Breast epithelium (tissue), 4 donors: ENCODE data around the gene UFD1. TPM values are rescaled to one million over a fixed set of nuclear protein-coding genes. Genes with fewer than 3 reads are reported as not detected.

Experiments used
- DNase-seq, 2 donors: peaks; one replicate each; pipeline ENCODE4 v3.0.0-alpha.2; 2019; ENCODE audit warnings: low spot score in 2 of 2
- H3K27ac ChIP-seq, 2 donors: fragments of 200-600 bp; sonication (generic) in 1 of 2; one replicate each; pipeline ENCODE4 v1.5.1; 2016 to 2019; ENCODE audit warnings: mild to moderate bottlenecking in 1 of 2
- H3K27me3 ChIP-seq, 2 donors: fragments of 200-600 bp; sonication (generic) in 1 of 2; one replicate each; pipeline versions ENCODE4 v1.5.1 to v1.6.0; 2017 to 2019; ENCODE audit warnings: control low read depth in 1 of 2, mild to moderate bottlenecking in 1 of 2
- H3K36me3 ChIP-seq: fragments of 200-600 bp; one replicate; pipeline ENCODE4 v1.5.1; 2019
- H3K4me1 ChIP-seq, 2 donors: fragments of 200-600 bp; sonication (generic); one replicate each; pipeline ENCODE4 v1.5.1; 2016 to 2019; ENCODE audit warnings: control low read depth in 1 of 2
- H3K4me3 ChIP-seq, 3 donors: fragments of 200-600 bp; sonication (generic); 1 replicate in 2 of 3; 2 replicates in 1 of 3; pipeline ENCODE4 v1.5.1; 2016 to 2019; ENCODE audit warnings: mild to moderate bottlenecking in 3 of 3, moderate library complexity in 2 of 3
- H3K9me3 ChIP-seq, 2 donors: fragments of 200-600 bp; sonication (generic) in 1 of 2; one replicate each; pipeline ENCODE4 v1.5.1; 2016 to 2019; ENCODE audit warnings: control low read depth in 1 of 2
- POLR2A ChIP-seq: fragments of 450-650 bp; IDR thresholded peaks from one replicate; pipeline ENCODE4 v1.6.1; 2016; ENCODE audit warnings: antibody characterized with exemption, mild to moderate bottlenecking, moderate library complexity
- POLR2AphosphoS5 ChIP-seq, 3 donors: sonication (generic); formaldehyde crosslinking; IDR thresholded peaks; one replicate each; pipeline ENCODE4 v1.6.1; 2017; ENCODE audit warnings: antibody characterized with exemption in 3 of 3
- intact Hi-C: fragments of 100-400 bp; cut with DNase I; formaldehyde crosslinking; loops from one replicate; pipeline ENCODE4 v1.15.1; 2023; ENCODE audit warnings: low total_unique reads
- total RNA-seq, 3 donors: library from RNA; depleted of rRNA; stranded (reverse); fragments of >200 nt; gene quantifications; one replicate each; pipeline ENCODE4 v1.1.0, GENCODE V29; 2016
- TF ChIP-seq, protein P1 (sequence below), 3 donors: fragments of 450-650 bp; IDR thresholded peaks; one replicate each; pipeline ENCODE4 v1.5.1; 2016 to 2017; ENCODE audit warnings: antibody characterized with exemption in 3 of 3, mild to moderate bottlenecking in 3 of 3, moderate library complexity in 3 of 3

UFD1 gene
- total RNA-seq, 3 donors from 2014 or later = 30.8 to 51.0 (median 31.8) TPM

DNA sequence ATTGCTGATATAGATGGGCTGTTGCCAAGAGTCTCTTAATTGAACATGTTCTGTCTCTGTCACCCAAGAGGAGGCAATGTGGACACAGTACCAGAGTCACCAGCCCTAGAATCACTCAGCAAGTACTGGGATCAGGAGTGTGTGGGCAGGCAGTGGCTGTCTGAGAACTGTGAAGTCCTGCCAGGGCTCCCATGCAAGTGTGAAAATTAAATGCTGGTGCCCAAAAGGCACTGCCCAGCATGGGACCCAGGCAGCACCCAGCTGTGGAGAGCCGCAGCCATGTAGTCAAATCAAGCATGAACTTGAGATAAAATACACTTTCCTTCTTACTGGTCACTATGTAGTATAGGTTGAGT lies 67.3 kb downstream of the UFD1 start:
- Histone ChIP-seq H3K9me3 (no peaks in the 10 kb centered on the region), H3K4me1 (no peaks in the 10 kb centered on the region), H3K4me3 (no peak overlapping the region), H3K36me3 (no peaks in the 10 kb centered on the region), H3K27ac (no peak overlapping the region), H3K27me3 (no peaks in the 10 kb centered on the region)
- intact Hi-C loops = loop anchor here (2.0 kb wide), 1 partner anchor 33 kb away; no protein-coding TSS in a partner anchor
- TF ChIP-seq POLR2AphosphoS5 (IDR thresholded peaks at IDR 0.05) (no peak), POLR2A (no peak)
- TF ChIP-seq, protein P1, sequence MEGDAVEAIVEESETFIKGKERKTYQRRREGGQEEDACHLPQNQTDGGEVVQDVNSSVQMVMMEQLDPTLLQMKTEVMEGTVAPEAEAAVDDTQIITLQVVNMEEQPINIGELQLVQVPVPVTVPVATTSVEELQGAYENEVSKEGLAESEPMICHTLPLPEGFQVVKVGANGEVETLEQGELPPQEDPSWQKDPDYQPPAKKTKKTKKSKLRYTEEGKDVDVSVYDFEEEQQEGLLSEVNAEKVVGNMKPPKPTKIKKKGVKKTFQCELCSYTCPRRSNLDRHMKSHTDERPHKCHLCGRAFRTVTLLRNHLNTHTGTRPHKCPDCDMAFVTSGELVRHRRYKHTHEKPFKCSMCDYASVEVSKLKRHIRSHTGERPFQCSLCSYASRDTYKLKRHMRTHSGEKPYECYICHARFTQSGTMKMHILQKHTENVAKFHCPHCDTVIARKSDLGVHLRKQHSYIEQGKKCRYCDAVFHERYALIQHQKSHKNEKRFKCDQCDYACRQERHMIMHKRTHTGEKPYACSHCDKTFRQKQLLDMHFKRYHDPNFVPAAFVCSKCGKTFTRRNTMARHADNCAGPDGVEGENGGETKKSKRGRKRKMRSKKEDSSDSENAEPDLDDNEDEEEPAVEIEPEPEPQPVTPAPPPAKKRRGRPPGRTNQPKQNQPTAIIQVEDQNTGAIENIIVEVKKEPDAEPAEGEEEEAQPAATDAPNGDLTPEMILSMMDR (IDR thresholded peaks at IDR 0.05) = no peak
- DNase-seq = no peak

DNA sequence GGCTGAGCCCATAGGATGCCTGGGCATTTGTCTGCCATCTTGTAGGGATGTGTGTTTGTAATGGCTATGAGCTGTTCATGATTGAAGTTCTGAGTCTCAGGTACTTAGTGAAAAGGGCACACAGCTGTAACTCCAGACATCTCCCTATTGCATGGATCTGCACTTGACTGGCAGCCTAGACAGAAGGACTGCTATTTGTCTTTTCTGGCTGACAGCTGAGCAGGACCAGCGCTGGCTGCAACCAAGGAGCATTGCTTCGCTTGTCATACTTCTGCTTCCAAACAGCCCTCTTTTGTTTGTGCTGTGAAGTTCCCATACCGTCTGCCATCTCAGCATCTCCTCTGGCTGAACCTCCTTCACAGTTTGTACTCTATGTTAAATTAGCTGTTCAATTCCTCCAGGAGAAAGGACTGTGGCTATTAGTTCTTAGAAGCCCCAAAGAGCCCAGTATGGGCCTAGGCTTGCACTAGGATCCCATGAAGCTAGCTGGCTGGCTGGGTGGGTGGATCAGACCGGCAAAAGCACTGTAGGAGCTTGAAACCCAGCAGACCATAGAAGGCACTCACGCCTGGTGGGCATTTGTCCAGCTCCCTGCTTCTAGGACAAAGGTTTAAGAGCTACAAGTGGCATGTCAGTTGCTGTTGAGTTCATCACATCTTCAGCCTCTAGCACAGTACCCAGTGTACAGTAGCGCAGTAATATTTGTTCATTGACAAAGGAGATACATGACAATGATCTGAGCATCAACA lies 67.9 kb downstream of the UFD1 start:
- Histone ChIP-seq H3K9me3 (no peaks in the 10 kb centered on the region), H3K4me3 (no peak overlapping the region), H3K4me1 (no peaks in the 10 kb centered on the region), H3K36me3 (no peaks in the 10 kb centered on the region), H3K27ac (no peak overlapping the region), H3K27me3 (no peaks in the 10 kb centered on the region)
- DNase-seq = no peak
- TF ChIP-seq POLR2AphosphoS5 (IDR thresholded peaks at IDR 0.05) (no peak), POLR2A (no peak)
- TF ChIP-seq, protein P1 (IDR thresholded peaks at IDR 0.05) = no peak
- intact Hi-C loops = loop anchor here (2.0 kb wide), 1 partner anchor 32 kb away; no protein-coding TSS in a partner anchor

- Histone ChIP-seq H3K36me3 (no peaks in the 10 kb centered on the region), H3K4me3 (no peak overlapping the region), H3K9me3 (no peaks in the 10 kb centered on the region), H3K27me3 (no peaks in the 10 kb centered on the region), H3K4me1 (no peaks in the 10 kb centered on the region), H3K27ac (no peak overlapping the region)
- intact Hi-C loops = no loop called here
- TF ChIP-seq POLR2AphosphoS5 (IDR thresholded peaks at IDR 0.05) (no peak), POLR2A (no peak)
- TF ChIP-seq, protein P1 (IDR thresholded peaks at IDR 0.05) = no peak
- DNase-seq = no peak
These were observed 71.1 kb downstream of the UFD1 start for GRCh38 chr22:19407649-19408606.

DNA sequence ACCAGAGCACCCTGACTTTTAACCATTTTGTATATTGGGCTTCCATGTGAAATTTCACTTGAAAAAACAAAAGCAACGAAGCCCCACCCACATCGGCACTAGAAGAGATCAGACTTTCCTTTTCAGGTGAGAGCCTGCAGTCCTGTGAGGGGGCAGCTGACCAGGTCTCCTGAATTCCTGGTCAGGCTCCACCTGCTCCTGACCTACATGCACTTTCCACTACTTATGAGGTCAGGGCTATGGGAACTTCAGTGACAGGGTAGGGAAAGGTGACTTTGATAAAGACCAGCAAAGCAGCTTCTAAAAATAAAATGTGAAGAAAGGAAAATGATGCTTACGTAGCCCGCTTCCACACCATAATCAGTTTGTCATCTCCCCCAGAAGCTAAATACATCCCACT lies 72.1 kb downstream of the UFD1 start:
- H3K36me3 ChIP-seq = no peaks in the 10 kb centered on the region
- TF ChIP-seq POLR2AphosphoS5 (IDR thresholded peaks at IDR 0.05) (no peak), POLR2A (no peak)
- TF ChIP-seq, protein P1 (IDR thresholded peaks at IDR 0.05) = no peak
- H3K9me3 ChIP-seq = no peaks in the 10 kb centered on the region
- intact Hi-C loops = no loop called here
- no peaks in the 10 kb centered on the region for H3K27me3 ChIP-seq
- no peak overlapping the region for H3K4me3 ChIP-seq
- DNase-seq = no peak
- H3K27ac ChIP-seq = no peak overlapping the region
- no peaks in the 10 kb centered on the region for H3K4me1 ChIP-seq
